Measurements from ENCODE around the gene ADAM29. TPM values are rescaled to one million over a fixed set of nuclear protein-coding genes. Genes with fewer than 3 reads are reported as not detected.
"Not testable (repeated sequence)": the region's sequence is repeated elsewhere in the genome, so short reads cannot be mapped to it uniquely, and the experiment has no call there.

Gene ADAM29
- total RNA-seq, 1 donor from 2014 or later: not detected

- Mint-ChIP-seq H3K27ac (no peak overlapping the region), H3K27me3 (no peaks in the 10 kb centered on the region), H3K9me3 (no peaks in the 10 kb centered on the region), H3K4me3 (no peak overlapping the region), H3K36me3 (no peaks in the 10 kb centered on the region), H3K4me1 (ENCODE audit: unreplicated experiment) (no peaks in the 10 kb centered on the region)
- TF ChIP-seq CTCF (conservative IDR thresholded peaks at IDR 0.05): no peak
- no peak for DNase-seq (ENCODE audit: extremely low spot score, unreplicated experiment)
These were observed 28.1 kb downstream of the ADAM29 start for GRCh38 chr4:174946246-174946645.

DNA sequence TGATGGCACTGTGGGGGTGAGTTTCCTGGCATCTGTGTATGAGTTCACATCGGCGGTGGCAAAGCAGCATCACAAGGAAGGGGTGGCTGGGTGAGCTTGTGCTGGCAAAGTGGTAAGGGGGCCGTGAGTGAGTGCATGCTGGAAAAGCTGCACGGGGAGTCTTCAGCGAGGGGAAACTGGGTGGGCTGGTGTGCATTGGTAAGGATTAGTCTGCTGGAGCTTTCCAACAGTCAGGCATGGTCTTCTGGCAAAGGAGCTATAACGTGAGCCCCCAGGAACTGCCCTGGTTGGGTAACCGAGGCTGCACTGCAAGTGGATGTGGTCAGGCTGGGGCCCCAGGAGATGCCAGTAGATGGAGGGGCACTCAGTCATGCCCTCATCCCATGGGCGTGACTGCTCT, 30.7 kb downstream of the ADAM29 start:
- no peak for TF ChIP-seq CTCF (conservative IDR thresholded peaks at IDR 0.05)
- DNase-seq (ENCODE audit: extremely low spot score, unreplicated experiment): no peak
- H3K27me3 Mint-ChIP-seq: no peaks in the 10 kb centered on the region
- H3K9me3 Mint-ChIP-seq: no peaks in the 10 kb centered on the region
- H3K36me3 Mint-ChIP-seq: no peaks in the 10 kb centered on the region
- H3K4me1 Mint-ChIP-seq (ENCODE audit: unreplicated experiment): no peaks in the 10 kb centered on the region
- H3K27ac Mint-ChIP-seq: no peak overlapping the region
- no peak overlapping the region for H3K4me3 Mint-ChIP-seq

- no peak for DNase-seq (ENCODE audit: extremely low spot score, unreplicated experiment)
- H3K9me3 Mint-ChIP-seq: no peaks in the 10 kb centered on the region
- no peak overlapping the region for H3K27ac Mint-ChIP-seq
- no peaks in the 10 kb centered on the region for H3K27me3 Mint-ChIP-seq
- no peaks in the 10 kb centered on the region for H3K36me3 Mint-ChIP-seq
- H3K4me3 Mint-ChIP-seq: no peak overlapping the region
- no peak for TF ChIP-seq CTCF (conservative IDR thresholded peaks at IDR 0.05)
- no peaks in the 10 kb centered on the region for H3K4me1 Mint-ChIP-seq (ENCODE audit: unreplicated experiment)
These were observed 54.8 kb downstream of the ADAM29 start for GRCh38 chr4:174972911-174973310.

- H3K36me3 Mint-ChIP-seq: no peaks in the 10 kb centered on the region
- TF ChIP-seq CTCF (conservative IDR thresholded peaks at IDR 0.05): no peak
- no peak overlapping the region for H3K27ac Mint-ChIP-seq
- no peak for DNase-seq (ENCODE audit: extremely low spot score, unreplicated experiment)
- H3K4me1 Mint-ChIP-seq (ENCODE audit: unreplicated experiment): no peaks in the 10 kb centered on the region
- H3K27me3 Mint-ChIP-seq: no peaks in the 10 kb centered on the region
- no peaks in the 10 kb centered on the region for H3K9me3 Mint-ChIP-seq
- no peak overlapping the region for H3K4me3 Mint-ChIP-seq
These were observed 55.2 kb downstream of the ADAM29 start for GRCh38 chr4:174973336-174973735.

DNA sequence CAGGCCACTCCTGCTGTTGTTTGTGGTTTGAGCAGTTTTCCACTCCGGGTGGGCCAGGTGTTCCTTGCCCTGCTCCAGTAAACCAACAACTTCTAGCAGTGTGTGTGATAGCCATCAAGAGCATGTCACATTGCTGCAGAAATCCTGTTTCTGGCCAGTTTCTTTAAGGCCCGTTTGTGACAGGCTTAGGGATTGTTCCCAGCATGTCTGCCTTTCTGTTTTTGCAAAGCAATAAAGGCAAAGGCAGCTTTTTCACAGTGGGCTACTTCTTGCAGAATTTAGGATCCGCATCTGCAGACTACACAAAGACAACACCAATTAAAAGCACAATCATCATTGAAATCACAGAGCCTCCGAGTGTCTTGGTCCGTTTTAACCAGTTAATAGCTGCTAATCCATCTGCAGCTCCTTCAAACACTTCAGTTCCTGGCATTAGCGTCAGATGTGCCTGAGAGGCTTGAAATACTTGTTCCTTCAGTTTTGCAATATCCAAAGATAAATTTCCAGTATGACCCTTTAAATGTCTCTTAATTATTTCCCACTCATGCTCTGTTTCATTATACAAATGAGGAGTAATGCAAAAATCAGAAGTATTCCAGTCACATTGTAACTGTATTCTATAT, 65.1 kb downstream of the ADAM29 start:
- Mint-ChIP-seq H3K9me3 (peaks cover 5% of the 10 kb centered on the region), H3K27ac (no peak overlapping the region), H3K36me3 (no peaks in the 10 kb centered on the region), H3K4me3 (no peak overlapping the region), H3K4me1 (ENCODE audit: unreplicated experiment) (no peaks in the 10 kb centered on the region), H3K27me3 (no peaks in the 10 kb centered on the region)
- TF ChIP-seq CTCF (conservative IDR thresholded peaks at IDR 0.05): no peak
- DNase-seq (ENCODE audit: extremely low spot score, unreplicated experiment): no peak

- not testable (repeated sequence) for H3K27ac Mint-ChIP-seq; DNase-seq (ENCODE audit: extremely low spot score, unreplicated experiment); H3K4me1 Mint-ChIP-seq (ENCODE audit: unreplicated experiment); H3K4me3 Mint-ChIP-seq; H3K27me3 Mint-ChIP-seq; H3K36me3 Mint-ChIP-seq; H3K9me3 Mint-ChIP-seq
These were observed 65.7 kb downstream of the ADAM29 start for GRCh38 chr4:174983870-174984269.

Measured in type B pancreatic cell (in vitro differentiated cells).